22Rv1 (cell line): ENCODE measurements around the gene HIVEP2.

Source experiments
- H3K27ac ChIP-seq: fragments of 450-650 bp; 2 replicates; pipeline ENCODE4 v1.5.1; 2017
- CTCF ChIP-seq: fragments of 450-650 bp; IDR thresholded peaks from 2 replicates; pipeline ENCODE4 v1.5.1; 2017; ENCODE audit warnings: mild to moderate bottlenecking
- ZFX ChIP-seq: fragments of 450-650 bp; IDR thresholded peaks from 2 replicates; pipeline ENCODE4 v1.6.1; 2017; ENCODE audit warnings: antibody characterized with exemption, borderline replicate concordance

HIVEP2 gene

DNA sequence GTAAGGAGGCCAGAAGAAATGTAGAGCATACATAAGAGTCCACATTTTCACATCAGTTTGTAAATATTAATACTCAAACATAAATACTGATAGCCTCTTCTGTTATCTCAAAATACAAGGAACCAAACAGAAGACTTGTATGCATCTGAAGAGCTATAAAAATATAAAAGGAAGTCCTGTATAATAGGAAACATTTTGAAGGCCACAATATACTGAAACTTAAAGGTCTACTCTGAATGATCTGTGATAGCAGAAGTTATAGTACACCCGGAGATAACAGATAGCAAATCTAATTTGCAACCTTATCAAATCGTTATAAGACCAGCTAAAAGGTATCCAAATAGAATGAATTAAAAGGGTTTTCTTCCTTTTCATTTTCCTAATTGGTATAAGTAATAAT is 111.2 kb downstream of the HIVEP2 start:
- TF ChIP-seq CTCF (no peak), ZFX (no peak)
- no peak overlapping the region for H3K27ac ChIP-seq

DNA sequence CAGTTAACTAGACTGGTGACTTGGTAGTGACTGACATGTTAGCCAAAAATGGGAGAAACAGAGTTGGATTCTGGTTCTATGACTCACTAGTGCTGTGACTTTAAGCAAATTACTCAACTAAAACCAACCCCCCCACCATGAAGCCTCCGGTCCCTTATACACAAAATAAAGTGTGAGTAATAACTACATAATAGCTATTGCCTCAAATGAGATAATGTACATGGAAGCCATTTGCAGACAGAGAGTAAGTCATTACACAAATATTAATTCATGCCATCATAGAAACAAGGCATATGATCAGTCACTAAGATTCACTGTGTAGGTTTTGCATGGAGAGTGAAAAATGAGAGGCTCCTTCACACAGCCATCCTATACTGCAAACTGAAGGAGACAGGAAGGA is 111.9 kb downstream of the HIVEP2 start:
- no peak overlapping the region for H3K27ac ChIP-seq
- no peak for TF ChIP-seq ZFX
- no peak for TF ChIP-seq CTCF

DNA sequence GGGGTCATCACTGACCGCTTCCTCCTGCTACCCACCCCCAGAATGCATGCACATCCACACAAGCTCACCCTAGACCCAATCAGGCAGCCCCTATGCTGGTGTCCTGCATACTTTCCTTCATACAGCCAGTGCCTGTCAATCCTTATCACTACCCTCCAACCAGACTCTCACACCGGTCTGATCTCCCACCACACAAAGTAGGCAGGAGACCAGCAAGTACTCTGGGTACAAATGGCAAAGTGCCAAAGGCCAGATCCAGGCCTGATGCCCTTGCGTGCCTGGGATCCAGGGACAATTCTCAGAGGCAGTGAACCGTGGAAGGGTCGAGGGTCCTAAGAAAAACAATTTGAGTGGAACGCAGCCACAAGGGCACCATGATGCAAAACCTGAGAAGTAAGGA is 114.2 kb downstream of the HIVEP2 start:
- TF ChIP-seq CTCF (no peak), ZFX (no peak)
- no peak overlapping the region; the same call in 1 of the 2 replicates for H3K27ac ChIP-seq

DNA sequence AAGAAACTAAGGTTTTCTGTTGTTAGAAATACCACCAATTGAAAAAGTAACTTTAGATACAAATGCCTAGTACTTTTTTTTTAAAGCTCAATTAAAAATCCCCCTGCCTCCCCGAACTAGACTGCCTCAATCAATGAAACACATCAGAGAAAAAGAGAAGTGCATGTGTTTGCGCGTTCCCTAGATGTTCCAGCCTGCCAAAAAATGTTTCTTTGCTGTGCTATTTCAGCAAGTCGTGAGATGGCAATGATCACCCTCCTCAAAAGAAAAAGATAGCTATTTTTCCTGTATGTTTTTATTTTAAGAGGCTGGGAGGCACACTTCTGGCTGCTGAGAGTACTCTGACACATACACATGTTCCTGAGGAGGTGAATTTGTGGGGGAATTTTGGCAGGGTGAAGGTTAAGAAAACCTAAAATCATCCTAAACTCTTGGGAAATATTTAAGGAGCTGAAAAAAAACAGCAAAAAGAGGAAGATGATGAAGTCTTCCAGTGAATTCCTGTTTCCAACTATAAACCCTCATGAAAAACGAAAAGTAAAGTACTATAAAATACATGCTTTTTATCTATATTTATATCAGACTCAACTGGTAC is 114.8 kb downstream of the HIVEP2 start:
- TF ChIP-seq ZFX (no peak), CTCF (no peak)
- H3K27ac ChIP-seq, result no peak overlapping the region; the same call in 1 of the 2 replicates

- TF ChIP-seq ZFX (no peak), CTCF (no peak)
- H3K27ac ChIP-seq, result no peak overlapping the region
Observed at GRCh38 chr6:142829556-142829955, 115.4 kb downstream of the HIVEP2 start.

GRCh38 chr6:142827991-142828390 is 117.0 kb downstream of the HIVEP2 start:
- no peak overlapping the region for H3K27ac ChIP-seq
- no peak for TF ChIP-seq CTCF
- TF ChIP-seq ZFX, result no peak

DNA sequence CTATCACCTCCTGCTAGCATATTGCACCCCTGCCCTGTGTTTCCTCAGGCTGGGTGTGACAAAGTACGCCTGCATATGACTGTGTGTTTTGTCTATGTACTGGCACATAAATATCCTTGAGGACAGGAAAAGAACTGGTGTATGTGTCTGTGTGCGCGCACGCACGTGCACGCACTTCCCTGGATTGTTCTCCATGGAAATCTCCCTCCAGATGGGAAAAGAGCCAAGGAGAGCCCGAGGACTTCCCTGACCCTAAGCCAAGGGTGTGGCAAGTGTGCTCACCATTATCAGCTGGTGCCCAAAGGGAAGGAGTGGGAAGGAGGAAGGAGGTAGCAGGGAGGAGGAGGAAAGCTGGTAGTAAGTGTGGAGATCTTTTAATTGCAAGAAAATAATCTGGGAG is 117.6 kb downstream of the HIVEP2 start:
- no peak for TF ChIP-seq ZFX

GRCh38 chr6:142825760-142826159 is 119.2 kb downstream of the HIVEP2 start:
- H3K27ac ChIP-seq, result no peak overlapping the region
- no peak for TF ChIP-seq ZFX
- no peak for TF ChIP-seq CTCF

More for the DNA sequence above, 117.6 kb downstream of the HIVEP2 start:
- H3K27ac ChIP-seq, result no peak overlapping the region
